Measurements from ENCODE around the gene MAPK8IP1.

Gene MAPK8IP1

GRCh38 chr11:45907911-45908370 is 22.5 kb downstream of the MAPK8IP1 start:
- DNase-seq (ENCODE audit: low read depth in 2 of 2) = no peak
- H3K4me3 ChIP-seq (replicated peaks in 1 of 2; ENCODE audit: low read depth in 2 of 2, low read length in 2 of 2) = no peak overlapping the region
- no peak for TF ChIP-seq CTCF (IDR thresholded peaks at IDR 0.05; ENCODE audit: low read depth, low read length)

- DNase-seq (ENCODE audit: low read depth in 2 of 2) = no peak
- TF ChIP-seq CTCF (IDR thresholded peaks at IDR 0.05; ENCODE audit: low read depth, low read length) = no peak
- no peak overlapping the region for H3K4me3 ChIP-seq (replicated peaks in 1 of 2; ENCODE audit: low read depth in 2 of 2, low read length in 2 of 2)
These were observed 24.4 kb downstream of the MAPK8IP1 start for GRCh38 chr11:45909594-45910475.

GRCh38 chr11:45910623-45911022 is 25.2 kb downstream of the MAPK8IP1 start:
- DNase-seq (ENCODE audit: low read depth in 2 of 2) = no peak

GRCh38 chr11:45913514-45913913 is 28.1 kb downstream of the MAPK8IP1 start:
- no peak for TF ChIP-seq CTCF (IDR thresholded peaks at IDR 0.05; ENCODE audit: low read depth, low read length)
- no peak for DNase-seq (ENCODE audit: low read depth in 2 of 2)
- H3K4me3 ChIP-seq (replicated peaks in 1 of 2; ENCODE audit: low read depth in 2 of 2, low read length in 2 of 2) = no peak overlapping the region

More at GRCh38 chr11:45910623-45911022, 25.2 kb downstream of the MAPK8IP1 start:
- no peak overlapping the region for H3K4me3 ChIP-seq (replicated peaks in 1 of 2; ENCODE audit: low read depth in 2 of 2, low read length in 2 of 2)
- TF ChIP-seq CTCF (IDR thresholded peaks at IDR 0.05; ENCODE audit: low read depth, low read length) = no peak

GRCh38 chr11:45913942-45914635 is 28.6 kb downstream of the MAPK8IP1 start:
- TF ChIP-seq CTCF (IDR thresholded peaks at IDR 0.05; ENCODE audit: low read depth, low read length) = no peak
- DNase-seq (ENCODE audit: low read depth in 2 of 2) = no peak
- no peak overlapping the region for H3K4me3 ChIP-seq (replicated peaks in 1 of 2; ENCODE audit: low read depth in 2 of 2, low read length in 2 of 2)

- no peak for TF ChIP-seq CTCF (IDR thresholded peaks at IDR 0.05; ENCODE audit: low read depth, low read length)
- DNase-seq (ENCODE audit: low read depth in 2 of 2) = no peak
- no peak overlapping the region for H3K4me3 ChIP-seq (replicated peaks in 1 of 2; ENCODE audit: low read depth in 2 of 2, low read length in 2 of 2)
These were observed 30.0 kb downstream of the MAPK8IP1 start for GRCh38 chr11:45915446-45915845.

Data from cardiac fibroblast (primary cell).